Heart left ventricle (tissue), 16 donors: ENCODE data around the gene HTRA3. TPM values are rescaled to one million over a fixed set of nuclear protein-coding genes. Genes with fewer than 3 reads are reported as not detected.
A peak's percentile ranks its signal among the peaks of the same experiment; 100 is the strongest.

ENCODE experiments used
- ATAC-seq, 4 donors: fragments of 200-7000 bp; cut with Tn5 transposase; one replicate each; pipeline ENCODE4 v1.9.1; 2020 to 2022; ENCODE audit warnings: moderate library complexity in 4 of 4, mild to moderate bottlenecking in 3 of 4, moderate number of reproducible peaks in 1 of 4
- DNase-seq, 5 donors: peaks; one replicate each; pipeline ENCODE4 v3.0.0-alpha.2; 2020
- H3K27ac ChIP-seq, 12 donors: fragments of 200-600 bp; sonication (generic) in 4 of 12; one replicate each; pipeline versions ENCODE4 v1.5.0 to v1.8.0; 2016 to 2022; ENCODE audit warnings: mild to moderate bottlenecking in 2 of 12
- H3K27me3 ChIP-seq, 9 donors: fragments of 200-600 bp; sonication (generic) in 2 of 9; one replicate each; pipeline versions ENCODE4 v1.5.1 to v1.8.0; 2016 to 2022; ENCODE audit warnings: mild to moderate bottlenecking in 3 of 9
- H3K36me3 ChIP-seq, 9 donors: fragments of 200-600 bp; sonication (generic) in 2 of 9; one replicate each; pipeline versions ENCODE4 v1.5.0 to v1.8.0; 2018 to 2022; ENCODE audit warnings: mild to moderate bottlenecking in 2 of 9
- H3K4me1 ChIP-seq, 12 donors: fragments of 200-600 bp; sonication (generic) in 4 of 12; one replicate each; pipeline versions ENCODE4 v1.5.0 to v1.8.0; 2016 to 2022; ENCODE audit warnings: mild to moderate bottlenecking in 3 of 12
- H3K4me3 ChIP-seq, 12 donors: fragments of 200-600 bp; sonication (generic) in 4 of 12; one replicate each; pipeline versions ENCODE4 v1.5.0 to v1.8.0; 2017 to 2022; ENCODE audit warnings: mild to moderate bottlenecking in 9 of 12, moderate library complexity in 4 of 12
- H3K9me3 ChIP-seq, 12 donors: fragments of 200-600 bp; sonication (generic) in 4 of 12; one replicate each; pipeline versions ENCODE4 v1.5.0 to v1.8.0; 2016 to 2022; ENCODE audit warnings: mild to moderate bottlenecking in 1 of 12
- POLR2A ChIP-seq, 2 donors: fragments of 450-650 bp; IDR thresholded peaks; one replicate each; pipeline ENCODE4 v1.6.1; 2017; ENCODE audit warnings: antibody characterized with exemption in 2 of 2, mild to moderate bottlenecking in 2 of 2, moderate library complexity in 2 of 2
- WGBS, 4 donors: extraction: QIAGEN DNeasy Blood & Tissue Kit in 2 of 4; methylation state at CpG; one replicate each; pipeline versions ENCODE4 v1.1.5 to v1.1.7; 2013 to 2018; 5-methylcytosine and 5-hydroxymethylcytosine counted together
- intact Hi-C, 10 donors: fragments of 100-400 bp; cut with DNase I; formaldehyde crosslinking; loops; one replicate each; pipeline versions ENCODE4 v1.11.1 to v1.14.2; 2022
- polyA plus RNA-seq, 2 donors: library from polyadenylated mRNA; stranded (reverse); fragments of 200-250 nt; gene quantifications; one replicate each; pipeline ENCODE4 v1.2.3, GENCODE V29; 2013
- total RNA-seq, 9 donors: library from RNA; depleted of rRNA in 2 of 9; stranded (reverse); fragments of >200 nt in 2 of 9; fragmentation: NEBNext Ultra II Directional in 3 of 9; extraction: Animal tissue kit (Norgen Biotek cat#: 25700) in 3 of 9; gene quantifications; one replicate each; pipeline versions ENCODE4 v1.1.0 to v1.2.4, GENCODE V29; 2016 to 2023
- TF ChIP-seq, protein P1 (sequence below), 12 donors: fragments of 200-600 bp; sonication (generic) in 4 of 12; IDR thresholded peaks; one replicate each; pipeline versions ENCODE4 v1.5.0 to v1.8.0; 2018 to 2022; ENCODE audit warnings: antibody characterized with exemption in 12 of 12, mild to moderate bottlenecking in 5 of 12
- donor health status: ischemic (EF 13 %, LVEDD 7.1; RV severe dilation, severe dysfunction).
- donor health status: healthy with polysubstance abuse.
- donor health status: DM: no; HTN: yes; CAD: no.
- donor health status: DM: no; HTN: no; CAD: no.
- donor health status: ischemic (EF 25% LVEDD 6.9; RV normal size, moderate dysfunction).
- donor health status: ischemic (EF 25% LVEDD 5.7; RV mildly dilated, moderate dysfunction).
- donor health status: healthy.
- donor health status: DM: yes; HTN: yes; CAD: no.
- donor health status: ischemic (EF 35%, LVEDD 5.7; RV mildly dilated, moderate dysfunction).
- donor health status: nonischemic (EF 11% LVEDD 7.7; RV severe dilation, severe dysfunction).
- donor health status: DM: yes; HTN: yes; CAD: no.
- donor health status: PGD.
- donor health status: ischemic (EF 29% LVEDD 5.4; RV normal size, mild dysfunction).
- donor health status: nonischemic (EF 23%, LVEDD 6.1; RV moderate dilation, normal function).

Gene HTRA3
- total and polyA plus RNA-seq, 11 donors: 26.8 to 84.6 (median 50.1) TPM

DNA sequence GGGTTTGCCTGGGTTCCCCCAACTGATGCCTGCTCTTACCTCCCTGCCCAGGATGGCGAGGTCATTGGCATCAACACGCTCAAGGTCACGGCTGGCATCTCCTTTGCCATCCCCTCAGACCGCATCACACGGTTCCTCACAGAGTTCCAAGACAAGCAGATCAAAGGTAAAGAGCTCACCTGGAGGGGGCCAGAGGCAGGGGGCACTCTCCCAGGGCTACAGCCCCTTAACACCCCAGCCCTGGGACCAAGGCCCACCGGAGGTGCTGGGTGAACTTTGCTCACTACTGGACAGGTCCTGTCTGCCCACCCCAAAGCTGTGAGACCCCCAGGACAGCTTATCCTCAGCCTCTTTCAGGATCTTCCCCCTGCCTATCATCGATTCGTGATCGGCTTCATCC lies 24.5 kb downstream of the HTRA3 start:
- TF ChIP-seq, protein P1, sequence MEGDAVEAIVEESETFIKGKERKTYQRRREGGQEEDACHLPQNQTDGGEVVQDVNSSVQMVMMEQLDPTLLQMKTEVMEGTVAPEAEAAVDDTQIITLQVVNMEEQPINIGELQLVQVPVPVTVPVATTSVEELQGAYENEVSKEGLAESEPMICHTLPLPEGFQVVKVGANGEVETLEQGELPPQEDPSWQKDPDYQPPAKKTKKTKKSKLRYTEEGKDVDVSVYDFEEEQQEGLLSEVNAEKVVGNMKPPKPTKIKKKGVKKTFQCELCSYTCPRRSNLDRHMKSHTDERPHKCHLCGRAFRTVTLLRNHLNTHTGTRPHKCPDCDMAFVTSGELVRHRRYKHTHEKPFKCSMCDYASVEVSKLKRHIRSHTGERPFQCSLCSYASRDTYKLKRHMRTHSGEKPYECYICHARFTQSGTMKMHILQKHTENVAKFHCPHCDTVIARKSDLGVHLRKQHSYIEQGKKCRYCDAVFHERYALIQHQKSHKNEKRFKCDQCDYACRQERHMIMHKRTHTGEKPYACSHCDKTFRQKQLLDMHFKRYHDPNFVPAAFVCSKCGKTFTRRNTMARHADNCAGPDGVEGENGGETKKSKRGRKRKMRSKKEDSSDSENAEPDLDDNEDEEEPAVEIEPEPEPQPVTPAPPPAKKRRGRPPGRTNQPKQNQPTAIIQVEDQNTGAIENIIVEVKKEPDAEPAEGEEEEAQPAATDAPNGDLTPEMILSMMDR (IDR thresholded peaks at IDR 0.05): no peak
- no peak for TF ChIP-seq POLR2A (IDR thresholded peaks at IDR 0.05)
- no peaks in the 10 kb centered on the region for H3K9me3 ChIP-seq
- H3K27ac ChIP-seq: no peak overlapping the region
- no peaks in the 10 kb centered on the region for H3K4me1 ChIP-seq
- peaks cover 0 to 68% (median 12%) of the 10 kb centered on the region in 9 donors for H3K36me3 ChIP-seq
- ATAC-seq (no peak), DNase-seq (peak in 3 of 5 donors; percentile 9 to 48 (median 14))
- H3K4me3 ChIP-seq: no peak overlapping the region
- WGBS, 4 donors: 93 to 98% (median 97%) methylated on average over 5 to 9 of the region's 9 CpGs
- no peaks in the 10 kb centered on the region for H3K27me3 ChIP-seq
- intact Hi-C loops: no loop called here

DNA sequence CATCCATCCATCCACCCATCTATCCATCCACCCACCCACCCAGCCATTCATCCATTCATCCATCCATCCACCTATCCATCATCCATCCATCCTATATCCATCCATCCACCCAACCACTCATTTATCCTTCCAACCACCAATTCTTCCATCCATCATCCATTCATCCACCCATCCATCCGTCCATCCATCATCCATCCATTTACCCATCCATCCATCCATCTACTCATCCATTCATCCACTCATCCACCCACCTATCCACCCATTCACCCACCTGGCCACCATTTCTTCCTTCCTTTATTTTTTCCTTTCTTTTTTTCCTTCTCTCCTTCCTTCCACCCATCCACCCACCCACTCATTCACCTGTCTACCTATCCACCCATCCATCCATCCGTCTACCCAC lies 25.2 kb downstream of the HTRA3 start:
- ATAC-seq (no peak), DNase-seq (no peak)
- peaks cover 0 to 68% (median 12%) of the 10 kb centered on the region in 9 donors for H3K36me3 ChIP-seq
- WGBS, 4 donors: 92 to 99% (median 96%) methylated on average over 2 of the region's 2 CpGs
- H3K4me1 ChIP-seq: no peaks in the 10 kb centered on the region
- no peak for TF ChIP-seq POLR2A (IDR thresholded peaks at IDR 0.05)
- intact Hi-C loops: no loop called here
- no peak overlapping the region for H3K4me3 ChIP-seq
- H3K27ac ChIP-seq: no peak overlapping the region
- H3K9me3 ChIP-seq: peaks cover 0 to 1% (median 0%) of the 10 kb centered on the region in 12 donors
- no peaks in the 10 kb centered on the region for H3K27me3 ChIP-seq

DNA sequence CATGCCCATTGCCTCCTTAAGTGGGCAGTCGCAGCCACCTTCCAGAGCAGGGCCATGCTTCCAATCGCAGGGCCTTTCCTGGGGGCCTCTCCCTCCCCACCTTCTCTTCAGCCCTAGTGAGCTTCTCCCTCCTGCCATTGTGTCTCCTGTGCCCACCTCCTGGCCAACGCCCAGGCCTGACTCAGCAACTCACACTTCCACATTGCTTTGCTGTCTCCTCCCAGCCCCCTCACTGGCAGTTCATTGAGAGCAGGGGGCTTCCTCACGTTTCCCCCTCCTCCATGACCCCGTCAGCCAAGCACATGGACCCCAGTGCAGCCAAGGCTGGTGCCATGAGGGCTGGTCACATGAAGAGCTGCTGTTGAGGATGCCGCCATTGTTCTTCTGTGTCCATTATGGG lies 25.9 kb downstream of the HTRA3 start:
- WGBS, 4 donors: 87 to 91% (median 89%) methylated on average over 6 of the region's 6 CpGs
- H3K4me3 ChIP-seq: no peak overlapping the region
- TF ChIP-seq POLR2A (IDR thresholded peaks at IDR 0.05): no peak
- TF ChIP-seq, protein P1 (IDR thresholded peaks at IDR 0.05): no peak
- H3K9me3 ChIP-seq: peaks cover 0 to 8% (median 0%) of the 10 kb centered on the region in 12 donors
- intact Hi-C loops: no loop called here
- H3K36me3 ChIP-seq: peaks cover 0 to 63% (median 12%) of the 10 kb centered on the region in 9 donors
- peak in 2 of 5 donors; percentile 6 to 32 for DNase-seq
- no peaks in the 10 kb centered on the region for H3K4me1 ChIP-seq
- no peaks in the 10 kb centered on the region for H3K27me3 ChIP-seq
- no peak overlapping the region for H3K27ac ChIP-seq
- ATAC-seq: no peak

DNA sequence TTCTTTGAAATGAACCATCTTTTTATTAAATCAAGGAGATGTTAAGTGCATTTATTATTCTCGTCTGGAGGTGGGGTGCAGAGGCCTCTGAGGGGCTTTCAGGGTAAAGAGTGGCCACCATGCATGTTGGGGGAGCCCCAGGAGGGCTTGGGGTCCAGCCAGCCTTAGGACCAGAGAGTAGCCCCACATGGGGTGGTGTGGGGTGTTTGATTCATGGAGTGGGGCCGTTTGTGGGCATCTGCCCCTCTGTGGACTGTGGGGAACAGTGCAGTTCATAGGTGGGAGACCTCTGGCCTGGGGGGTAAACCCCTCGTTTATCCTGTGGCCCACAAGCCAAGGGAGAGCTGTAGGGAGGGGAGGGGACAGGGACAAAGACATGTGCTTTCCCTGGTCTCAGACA lies 26.9 kb downstream of the HTRA3 start:
- Histone ChIP-seq H3K9me3 (peaks cover 0 to 12% (median 0%) of the 10 kb centered on the region in 12 donors), H3K27ac (no peak overlapping the region), H3K4me3 (no peak overlapping the region), H3K36me3 (peaks cover 0 to 56% (median 12%) of the 10 kb centered on the region in 9 donors), H3K4me1 (no peaks in the 10 kb centered on the region), H3K27me3 (no peaks in the 10 kb centered on the region)
- DNase-seq: peak in 1 of 5 donors; percentile 8
- TF ChIP-seq, protein P1 (IDR thresholded peaks at IDR 0.05): no peak
- TF ChIP-seq POLR2A (IDR thresholded peaks at IDR 0.05): no peak
- intact Hi-C loops: no loop called here
- ATAC-seq: no peak
- 62 to 82% (median 69%) methylated on average over 3 of the region's 3 CpGs for WGBS, 4 donors

DNA sequence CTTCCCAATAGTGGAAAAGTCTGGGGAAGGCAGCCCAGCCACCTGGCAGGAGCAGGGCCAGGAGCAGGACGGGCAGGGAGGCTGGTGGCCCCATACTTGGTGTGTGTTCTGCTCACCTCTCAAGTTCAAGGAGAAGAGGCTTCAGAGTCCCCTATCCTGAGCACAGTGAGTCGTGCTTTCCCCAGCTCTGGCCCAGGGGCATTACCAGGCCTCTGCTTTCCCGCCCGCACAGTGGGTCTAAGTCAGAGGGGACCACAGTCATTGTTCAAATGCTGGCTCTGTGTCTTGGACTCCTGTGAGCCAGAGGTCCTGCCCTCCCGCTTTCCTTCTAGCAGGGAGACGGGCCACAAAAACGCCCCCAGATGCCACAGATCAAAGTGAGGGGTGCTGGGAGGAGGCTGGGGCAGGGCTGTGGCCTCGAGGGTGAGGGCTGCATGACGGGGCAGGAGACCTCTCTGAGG lies 27.6 kb downstream of the HTRA3 start:
- Histone ChIP-seq H3K27ac (no peak overlapping the region), H3K4me1 (no peaks in the 10 kb centered on the region), H3K9me3 (peaks cover 0 to 12% (median 0%) of the 10 kb centered on the region in 12 donors), H3K27me3 (no peaks in the 10 kb centered on the region), H3K36me3 (peaks cover 0 to 53% (median 5%) of the 10 kb centered on the region in 9 donors), H3K4me3 (no peak overlapping the region)
- ATAC-seq: no peak
- peak in 1 of 5 donors; percentile 42 for DNase-seq
- intact Hi-C loops: no loop called here
- WGBS, 4 donors: 87 to 90% (median 89%) methylated on average over 7 to 9 of the region's 9 CpGs
- TF ChIP-seq, protein P1 (IDR thresholded peaks at IDR 0.05): no peak
- TF ChIP-seq POLR2A (IDR thresholded peaks at IDR 0.05): no peak
